Stomach smooth muscle (tissue), 2 donors: ENCODE data around the gene UNKL.

ENCODE experiments used
- H3K27ac ChIP-seq: one replicate; pipeline ENCODE4 v1.7.0; 2013; ENCODE audit warnings: mild to moderate bottlenecking, low read length, inconsistent platforms
- H3K27me3 ChIP-seq, 2 donors: one replicate each; pipeline ENCODE4 v1.7.0; 2013; ENCODE audit warnings: low read length in 2 of 2; ENCODE audit not compliant: insufficient read depth in 2 of 2, control insufficient read depth in 1 of 2
- H3K36me3 ChIP-seq, 2 donors: one replicate each; pipeline ENCODE4 v1.7.0; 2013; ENCODE audit warnings: low read length in 2 of 2; ENCODE audit not compliant: control insufficient read depth in 2 of 2, insufficient read depth in 2 of 2
- H3K4me1 ChIP-seq: one replicate; pipeline ENCODE4 v1.7.0; 2013; ENCODE audit warnings: low read length; ENCODE audit not compliant: control insufficient read depth, insufficient read depth
- H3K4me3 ChIP-seq, 2 donors: one replicate each; pipeline ENCODE4 v1.7.0; 2013; ENCODE audit warnings: low read length in 2 of 2
- H3K9ac ChIP-seq, 2 donors: one replicate each; pipeline ENCODE4 v1.7.0; 2013; ENCODE audit warnings: low read length in 2 of 2, mild to moderate bottlenecking in 1 of 2
- H3K9me3 ChIP-seq, 2 donors: one replicate each; pipeline ENCODE4 v1.7.0; 2013; ENCODE audit warnings: low read length in 2 of 2; ENCODE audit not compliant: control insufficient read depth in 2 of 2
- donor health status: healthy.
- donor health status: Pancreatic carcinoma.

UNKL gene

GRCh38 chr16:1429631-1430030 is 15.1 kb upstream of the UNKL start:
- Histone ChIP-seq H3K4me3 (no peak overlapping the region), H3K27ac (no peak overlapping the region), H3K9me3 (no peaks in the 10 kb centered on the region), H3K36me3 (no peaks in the 10 kb centered on the region), H3K9ac (no peak overlapping the region), H3K27me3 (peaks cover 2 to 4% of the 10 kb centered on the region in 2 donors), H3K4me1 (no peaks in the 10 kb centered on the region)

GRCh38 chr16:1429012-1429411 is 14.5 kb upstream of the UNKL start:
- Histone ChIP-seq H3K9me3 (no peaks in the 10 kb centered on the region), H3K27me3 (peaks cover 2 to 4% of the 10 kb centered on the region in 2 donors), H3K36me3 (no peaks in the 10 kb centered on the region), H3K4me1 (no peaks in the 10 kb centered on the region), H3K9ac (no peak overlapping the region), H3K4me3 (no peak overlapping the region), H3K27ac (no peak overlapping the region)

GRCh38 chr16:1428511-1428910 is 14.0 kb upstream of the UNKL start:
- Histone ChIP-seq H3K4me3 (no peak overlapping the region), H3K9ac (no peak overlapping the region), H3K4me1 (no peaks in the 10 kb centered on the region), H3K36me3 (no peaks in the 10 kb centered on the region), H3K27me3 (peaks cover 0 to 4% of the 10 kb centered on the region in 2 donors), H3K9me3 (no peaks in the 10 kb centered on the region), H3K27ac (no peak overlapping the region)

GRCh38 chr16:1427473-1428461 is 13.3 kb upstream of the UNKL start:
- no peaks in the 10 kb centered on the region for H3K4me1 ChIP-seq
- H3K36me3 ChIP-seq = no peaks in the 10 kb centered on the region
- no peak overlapping the region for H3K9ac ChIP-seq
- H3K9me3 ChIP-seq = no peaks in the 10 kb centered on the region
- H3K4me3 ChIP-seq = no peak overlapping the region
- H3K27me3 ChIP-seq = peaks cover 0 to 4% of the 10 kb centered on the region in 2 donors
- H3K27ac ChIP-seq = no peak overlapping the region

- Histone ChIP-seq H3K27me3 (peaks cover 0 to 4% of the 10 kb centered on the region in 2 donors), H3K9ac (no peak overlapping the region), H3K9me3 (no peaks in the 10 kb centered on the region), H3K27ac (no peak overlapping the region), H3K4me1 (no peaks in the 10 kb centered on the region), H3K4me3 (no peak overlapping the region), H3K36me3 (no peaks in the 10 kb centered on the region)
Measured at GRCh38 chr16:1426734-1427471, 12.4 kb upstream of the UNKL start.

- Histone ChIP-seq H3K27me3 (peaks cover 0 to 4% of the 10 kb centered on the region in 2 donors), H3K4me3 (no peak overlapping the region), H3K4me1 (peaks cover 3% of the 10 kb centered on the region), H3K36me3 (no peaks in the 10 kb centered on the region), H3K9ac (no peak overlapping the region), H3K9me3 (no peaks in the 10 kb centered on the region), H3K27ac (no peak overlapping the region)
Measured at GRCh38 chr16:1425616-1426370, 11.3 kb upstream of the UNKL start.

GRCh38 chr16:1424028-1424427 is 9.5 kb upstream of the UNKL start:
- Histone ChIP-seq H3K9ac (no peak overlapping the region), H3K4me1 (peaks cover 10% of the 10 kb centered on the region), H3K27me3 (no peaks in the 10 kb centered on the region), H3K4me3 (no peak overlapping the region), H3K9me3 (no peaks in the 10 kb centered on the region), H3K36me3 (no peaks in the 10 kb centered on the region), H3K27ac (no peak overlapping the region)

- Histone ChIP-seq H3K4me1 (peaks cover 10% of the 10 kb centered on the region), H3K27ac (no peak overlapping the region), H3K4me3 (no peak overlapping the region), H3K27me3 (no peaks in the 10 kb centered on the region), H3K9me3 (no peaks in the 10 kb centered on the region), H3K9ac (no peak overlapping the region), H3K36me3 (no peaks in the 10 kb centered on the region)
Measured at GRCh38 chr16:1422076-1422475, 7.6 kb upstream of the UNKL start.

- Histone ChIP-seq H3K27me3 (no peaks in the 10 kb centered on the region), H3K4me3 (peak overlapping the region; percentile 92 to 95), H3K36me3 (no peaks in the 10 kb centered on the region), H3K4me1 (peaks cover 10% of the 10 kb centered on the region), H3K9me3 (no peaks in the 10 kb centered on the region), H3K27ac (peak overlapping the region; percentile 92), H3K9ac (peak overlapping the region; percentile 81 to 92)
Measured at GRCh38 chr16:1420111-1420539, 5.6 kb upstream of the UNKL start.

- H3K4me3 ChIP-seq = no peak overlapping the region
- H3K27me3 ChIP-seq = no peaks in the 10 kb centered on the region
- no peak overlapping the region for H3K27ac ChIP-seq
- peaks cover 2 to 4% of the 10 kb centered on the region in 2 donors for H3K36me3 ChIP-seq
- H3K9ac ChIP-seq = no peak overlapping the region
- H3K9me3 ChIP-seq = no peaks in the 10 kb centered on the region
- peaks cover 24% of the 10 kb centered on the region for H3K4me1 ChIP-seq
Measured at GRCh38 chr16:1416521-1416941, 2.0 kb upstream of the UNKL start.
